H1 (cell line): ENCODE measurements around the gene FXYD7. TPM values are rescaled to one million over a fixed set of nuclear protein-coding genes. Genes with fewer than 3 reads are reported as not detected.

ENCODE experiments used
- CTCF ChIA-PET: fragments of 300-600 bp; sonication (Branson Sonifier 250); formaldehyde crosslinking; loops from one replicate; lab custom pipeline; 2021; ENCODE audit not compliant: partially characterized antibody; lab: Charles Lee
- POLR2A ChIA-PET: fragments of 300-600 bp; sonication (Branson Sonifier 250); formaldehyde crosslinking; loops from one replicate; lab custom pipeline; 2021; ENCODE audit warnings: inconsistent platforms; ENCODE audit not compliant: partially characterized antibody; lab: Charles Lee
- DNase-seq, 2 experiments: peaks; one replicate each; pipeline versions ENCODE4 v3.0.0 to v3.0.0-alpha.2; 2010 to 2022; ENCODE audit warnings: low spot score in 2 of 2, low read depth in 1 of 2, mixed read lengths in 1 of 2
- FAIRE-seq: peaks from 2 replicates; lab custom pipeline; 2011; peaks lifted over from hg19 to GRCh38; lab: Jason Lieb, UNC
- H2AFZ ChIP-seq: 2 replicates; pipeline ENCODE4 v1.8.1; 2012; ENCODE audit warnings: low read length, inconsistent platforms
- H2AK5ac ChIP-seq: 2 replicates; pipeline ENCODE4 v1.6.1; 2013; ENCODE audit warnings: low read depth, low read length
- H2BK120ac ChIP-seq: replicated peaks from 2 replicates; pipeline ENCODE3; 2013; ENCODE audit warnings: low read depth, low read length, inconsistent platforms
- H2BK12ac ChIP-seq: 2 replicates; pipeline ENCODE4 v1.6.1; 2013; ENCODE audit warnings: low read depth, low read length
- H2BK15ac ChIP-seq: 2 replicates; pipeline ENCODE4 v1.6.1; 2013; ENCODE audit warnings: low read length
- H2BK20ac ChIP-seq: 2 replicates; pipeline ENCODE4 v1.6.1; 2013; ENCODE audit warnings: low read length
- H2BK5ac ChIP-seq: 2 replicates; pipeline ENCODE4 v1.6.1; 2013; ENCODE audit warnings: low read depth, low read length
- H3K14ac ChIP-seq: 2 replicates; pipeline ENCODE4 v1.6.1; 2013; ENCODE audit warnings: inconsistent platforms; ENCODE audit not compliant: insufficient read length
- H3K18ac ChIP-seq: 2 replicates; pipeline ENCODE4 v1.6.1; 2013; ENCODE audit warnings: low read length; ENCODE audit errors: extremely low read depth
- H3K23ac ChIP-seq: 2 replicates; pipeline ENCODE4 v1.6.1; 2013; ENCODE audit warnings: inconsistent platforms; ENCODE audit not compliant: insufficient read length
- H3K23me2 ChIP-seq: 2 replicates; pipeline ENCODE4 v1.6.1; 2013; ENCODE audit warnings: low read depth, low read length
- H3K27ac ChIP-seq: 2 replicates; pipeline ENCODE4 v1.6.1; 2011; ENCODE audit warnings: low read depth, low read length, inconsistent platforms
- H3K27me3 ChIP-seq, 4 experiments: replicated peaks in 1 of 4; 1 replicate in 1 of 4; 2 replicates in 3 of 4; pipeline versions ENCODE4 v1.6.1 to v1.8.1; 2011 to 2013; ENCODE audit warnings: low read length in 3 of 4, mild to moderate bottlenecking in 3 of 4, inconsistent platforms in 2 of 4, mixed read lengths in 2 of 4, moderate library complexity in 1 of 4; ENCODE audit not compliant: control insufficient read depth in 3 of 4, insufficient read depth in 3 of 4; ENCODE audit errors: extremely low read depth in 1 of 4
- H3K36me3 ChIP-seq, 4 experiments: 2 replicates each; pipeline versions ENCODE4 v1.6.1 to v1.8.1; 2011 to 2013; ENCODE audit warnings: mild to moderate bottlenecking in 4 of 4, low read length in 3 of 4, moderate library complexity in 2 of 4, control low read depth in 1 of 4, inconsistent platforms in 1 of 4; ENCODE audit not compliant: insufficient read depth in 4 of 4, control insufficient read depth in 2 of 4
- H3K4ac ChIP-seq: replicated peaks from 2 replicates; pipeline ENCODE3; 2013; ENCODE audit warnings: low read length, low read depth, mixed read lengths, inconsistent platforms; ENCODE audit not compliant: insufficient read length
- H3K4me1 ChIP-seq, 4 experiments: replicated peaks in 1 of 4; 1 replicate in 1 of 4; 2 replicates in 3 of 4; pipeline versions ENCODE4 v1.6.1 to v1.8.1; 2011 to 2013; ENCODE audit warnings: low read length in 3 of 4, inconsistent platforms in 2 of 4, mixed read lengths in 1 of 4; ENCODE audit not compliant: insufficient read depth in 4 of 4, control insufficient read depth in 3 of 4
- H3K4me2 ChIP-seq, 2 experiments: 2 replicates each; pipeline versions ENCODE4 v1.6.1 to v1.8.1; 2011 to 2013; ENCODE audit warnings: low read depth in 2 of 2, low read length in 2 of 2, control low read depth in 1 of 2, inconsistent platforms in 1 of 2, mild to moderate bottlenecking in 1 of 2; ENCODE audit not compliant: insufficient read depth in 1 of 2
- H3K4me3 ChIP-seq, 4 experiments: fragments of 200-600, 300-600 bp in 1 of 4; sonication (generic), shearing (Covaris generic), sonication (Bioruptor Twin) in 1 of 4; 2 replicates each; pipeline versions ENCODE4 v1.5.1 to v1.8.1; 2011 to 2016; ENCODE audit warnings: low read length in 4 of 4, low read depth in 3 of 4, control low read depth in 2 of 4, inconsistent platforms in 2 of 4, mild to moderate bottlenecking in 2 of 4, mixed read lengths in 1 of 4, moderate library complexity in 1 of 4; ENCODE audit not compliant: insufficient read depth in 2 of 4; ENCODE audit errors: extremely low read depth in 1 of 4
- H3K56ac ChIP-seq: replicated peaks from 2 replicates; pipeline ENCODE3; 2013; ENCODE audit warnings: low read depth, mild to moderate bottlenecking, mixed read lengths, low read length, inconsistent platforms; ENCODE audit not compliant: insufficient read length
- H3K79me1 ChIP-seq: 2 replicates; pipeline ENCODE4 v1.6.1; 2013; ENCODE audit warnings: low read depth, low read length, control low read depth
- H3K79me2 ChIP-seq, 2 experiments: 2 replicates each; pipeline versions ENCODE4 v1.6.1 to v1.8.1; 2012 to 2013; ENCODE audit warnings: low read length in 2 of 2, mild to moderate bottlenecking in 2 of 2, inconsistent platforms in 1 of 2; ENCODE audit not compliant: insufficient read depth in 2 of 2, control insufficient read depth in 1 of 2
- H3K9ac ChIP-seq, 4 experiments: replicated peaks in 1 of 4; 1 replicate in 1 of 4; 2 replicates in 3 of 4; pipeline versions ENCODE4 v1.6.1 to v1.8.1; 2011 to 2013; ENCODE audit warnings: low read depth in 3 of 4, low read length in 3 of 4, control low read depth in 2 of 4, mild to moderate bottlenecking in 2 of 4, moderate library complexity in 2 of 4, inconsistent platforms in 1 of 4; ENCODE audit errors: extremely low read depth in 1 of 4
- H3K9me3 ChIP-seq, 2 experiments: 2 replicates each; pipeline versions ENCODE4 v1.6.1 to v1.8.1; 2012 to 2013; ENCODE audit warnings: mild to moderate bottlenecking in 2 of 2, moderate library complexity in 2 of 2, control low read depth in 1 of 2, inconsistent platforms in 1 of 2, low read depth in 1 of 2, low read length in 1 of 2, mixed read lengths in 1 of 2; ENCODE audit not compliant: insufficient read depth in 2 of 2
- H4K20me1 ChIP-seq, 2 experiments: replicated peaks in 1 of 2; 2 replicates each; pipeline versions ENCODE3 to v1.8.1; 2011 to 2013; ENCODE audit warnings: inconsistent platforms in 2 of 2, low read length in 2 of 2, mild to moderate bottlenecking in 1 of 2; ENCODE audit not compliant: insufficient read depth in 2 of 2, control insufficient read depth in 1 of 2
- H4K5ac ChIP-seq: 2 replicates; pipeline ENCODE4 v1.6.1; 2013; ENCODE audit warnings: low read length, low read depth, mixed read lengths, inconsistent platforms; ENCODE audit not compliant: insufficient read length
- H4K8ac ChIP-seq: 2 replicates; pipeline ENCODE4 v1.8.0; 2013; ENCODE audit warnings: mild to moderate bottlenecking, moderate library complexity, low read length, inconsistent platforms; ENCODE audit not compliant: insufficient read depth; ENCODE audit errors: extremely low read depth
- H4K91ac ChIP-seq: replicated peaks from 2 replicates; pipeline ENCODE3; 2013; ENCODE audit warnings: low read length, mixed read lengths, inconsistent platforms; ENCODE audit not compliant: insufficient read length
- FOSL1 ChIP-seq: IDR thresholded peaks from 2 replicates; pipeline ENCODE4 v1.6.1; 2011; ENCODE audit warnings: mild to moderate bottlenecking, low read depth, low read length, moderate library complexity; ENCODE audit not compliant: insufficient read depth
- JUND ChIP-seq: IDR thresholded peaks from 2 replicates; pipeline ENCODE4 v1.6.1; 2011; ENCODE audit warnings: mild to moderate bottlenecking, improper control_type of control experiment, low read length
- NANOG ChIP-seq: IDR thresholded peaks from 2 replicates; pipeline ENCODE4 v1.6.1; 2011; ENCODE audit warnings: low read length, low read depth, mild to moderate bottlenecking, inconsistent platforms; ENCODE audit not compliant: insufficient read depth, poor library complexity, severe bottlenecking
- SAP30 ChIP-seq: fragments of 300-600 bp; sonication (generic); IDR thresholded peaks from 2 replicates; pipeline ENCODE4 v1.7.1; 2012; ENCODE audit warnings: low read length, moderate library complexity, mild to moderate bottlenecking, inconsistent platforms; ENCODE audit not compliant: insufficient read depth, insufficient replicate concordance
- SRF ChIP-seq: IDR thresholded peaks from 2 replicates; pipeline ENCODE4 v1.6.1; 2011; ENCODE audit warnings: mild to moderate bottlenecking, low read depth, low read length, moderate library complexity
- WGBS, 2 experiments: shearing (Covaris generic) in 1 of 2; methylation state at CpG; one replicate each; pipeline versions ENCODE4 v1.1.6 to v1.1.7; 2013 to 2015; ENCODE audit warnings: low lambda C conversion rate in 2 of 2, mixed read lengths in 2 of 2, inconsistent platforms in 1 of 2, low coverage in 1 of 2, missing lambda C conversion rate in 1 of 2; ENCODE audit not compliant: insufficient replicate concordance in 2 of 2, insufficient coverage in 1 of 2, insufficient read length in 1 of 2; ENCODE audit errors: extremely low coverage in 1 of 2, missing lambda C conversion rate in 1 of 2; 5-methylcytosine and 5-hydroxymethylcytosine counted together
- polyA plus RNA-seq, 7 experiments: library from polyadenylated mRNA; depleted of rRNA in 3 of 7; stranded (reverse) in 5 of 7; unstranded in 2 of 7; fragments of >200 nt in 5 of 7; fragments of 200-250 nt in 2 of 7; gene quantifications; 1 replicate in 5 of 7; 2 replicates in 1 of 7; 4 replicates in 1 of 7; pipeline versions ENCODE4 v1.2.1 to v1.2.3, GENCODE V29; 2011 to 2013; ENCODE audit warnings: missing spikeins in 2 of 7, mixed read lengths in 2 of 7
- total RNA-seq: library from RNA; stranded (reverse); fragmentation: NEBNext Ultra II Directional; extraction: Animal tissue kit (Norgen Biotek cat#: 25700); gene quantifications from 2 replicates; pipeline ENCODE4 v1.2.1, GENCODE V29; 2021

Gene FXYD7
- total and polyA plus RNA-seq, 2 of the 8 experiments (the other 6 are each of a cell fraction or from before 2014, with no cell fraction given), result 12.1 to 14.3 TPM

GRCh38 chr19:35138305-35138892, 4.7 kb upstream of the FXYD7 start, which contains the start of gene FXYD1:
TSS of gene FXYD1 (plus strand) at chr19:35138824. CDS start at chr19:35140080, 1,256 bp downstream.
- H2BK5ac ChIP-seq, result peak within 1 kb of the TSS; percentile 52; the same call in 1 of the 2 replicates
- 86% methylated on average over 12 of the region's 18 CpGs; no CpG with 5 or more reads in 1 of the 2 experiments for WGBS, 2 experiments
- peaks cover 3 to 30% (median 19%) of the 10 kb centered on the region in 4 experiments for H3K4me1 ChIP-seq
- no peaks in the 10 kb centered on the region for H3K79me2 ChIP-seq
- H2AFZ ChIP-seq, result no peak within 1 kb of the TSS
- H2BK120ac ChIP-seq, result peak within 1 kb of the TSS; percentile 69
- no peak within 1 kb of the TSS for H4K5ac ChIP-seq
- H3K14ac ChIP-seq, result no peak within 1 kb of the TSS
- no peak within 1 kb of the TSS for H3K23ac ChIP-seq
- H3K27me3 ChIP-seq, result peaks cover 0 to 6% (median 1%) of the 10 kb centered on the region in 4 experiments; a peak in 3 of 7 replicates
- FAIRE-seq (no peak), DNase-seq (no peak)
- peak within 1 kb of the TSS; percentile 95; the same call in 1 of the 2 replicates for H2BK20ac ChIP-seq
- no peak within 1 kb of the TSS for H3K9ac ChIP-seq
- 0 out of 2 replicates have a peak within 1 kb of the TSS, but pooled peaks have one; percentile 84 for H2AK5ac ChIP-seq
- peaks cover 17% of the 10 kb centered on the region; the same call in 1 of the 2 replicates for H3K23me2 ChIP-seq
- no peak within 1 kb of the TSS for H3K56ac ChIP-seq
- H4K20me1 ChIP-seq, result no peaks in the 10 kb centered on the region
- no peak within 1 kb of the TSS for H3K4me3 ChIP-seq
- ChIA-PET POLR2A (no interaction called here), CTCF (interaction anchor here (2.0 to 10.2 kb wide), 5 partner anchors 11 to 94 kb away, joined by 5 to 154 read pairs (median 22); partner anchors contain the start of gene FXYD3)
- TF ChIP-seq NANOG (no peak), SAP30 (no peak), SRF (no peak), FOSL1 (no peak), JUND (no peak)
- H3K9me3 ChIP-seq, result no peaks in the 10 kb centered on the region
- H2BK12ac ChIP-seq, result peak within 1 kb of the TSS; percentile 99; the same call in 1 of the 2 replicates
- H4K8ac ChIP-seq, result no peak within 1 kb of the TSS; the same call in 1 of the 2 replicates
- peak within 1 kb of the TSS; percentile 98 for H2BK15ac ChIP-seq
- peak within 1 kb of the TSS; percentile 76 for H4K91ac ChIP-seq
- no peak within 1 kb of the TSS for H3K4me2 ChIP-seq
- peak within 1 kb of the TSS; percentile 71 for H3K18ac ChIP-seq
- no peaks in the 10 kb centered on the region for H3K36me3 ChIP-seq
- H3K79me1 ChIP-seq, result no peaks in the 10 kb centered on the region
- H3K4ac ChIP-seq, result peak within 1 kb of the TSS; percentile 19
- no peak within 1 kb of the TSS for H3K27ac ChIP-seq
